Measurements from ENCODE around the gene UBAC2.
"Not testable (repeated sequence)": the region's sequence is repeated elsewhere in the genome, so short reads cannot be mapped to it uniquely, and the experiment has no call there.

The UBAC2 gene

DNA sequence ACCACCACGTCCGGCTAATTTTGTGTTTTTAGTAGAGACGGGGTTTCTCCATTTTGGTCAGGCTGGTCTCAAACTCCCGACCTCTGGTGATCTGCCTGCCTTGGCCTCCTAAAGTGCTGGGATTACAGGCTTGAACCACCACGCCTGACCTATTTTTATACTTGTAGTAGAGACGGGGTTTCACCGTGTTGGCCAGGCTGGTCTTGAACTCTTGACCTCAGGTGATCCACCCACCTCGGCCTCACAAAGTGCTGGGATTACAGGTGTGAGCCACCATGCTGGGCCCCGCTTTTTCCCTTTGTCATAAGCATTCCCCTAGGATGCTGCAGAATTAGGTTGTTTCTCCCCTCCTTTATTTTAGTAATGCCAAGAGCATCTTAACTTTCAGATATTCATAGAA lies 10.0 kb downstream of the UBAC2 start:
- not testable (repeated sequence) for H3K4me3 ChIP-seq (ENCODE audit: low read depth in 1 of 5, low read length in 5 of 5); H3K27me3 ChIP-seq (ENCODE audit: control insufficient read depth in 5 of 5, insufficient read depth in 4 of 5, low read length in 5 of 5); H3K4me1 ChIP-seq (ENCODE audit: control insufficient read depth in 5 of 5, insufficient read depth in 5 of 5, low read length in 5 of 5); H3K9ac ChIP-seq (ENCODE audit: low read length in 5 of 5); H3K27ac ChIP-seq (ENCODE audit: low read depth, low read length); H3K9me3 ChIP-seq (ENCODE audit: control insufficient read depth in 5 of 5, low read length in 5 of 5)
- H3K36me3 ChIP-seq (ENCODE audit: control insufficient read depth in 5 of 5, insufficient read depth in 5 of 5, low read length in 5 of 5) = peaks cover 0 to 12% (median 8%) of the 10 kb centered on the region in 5 donors

DNA sequence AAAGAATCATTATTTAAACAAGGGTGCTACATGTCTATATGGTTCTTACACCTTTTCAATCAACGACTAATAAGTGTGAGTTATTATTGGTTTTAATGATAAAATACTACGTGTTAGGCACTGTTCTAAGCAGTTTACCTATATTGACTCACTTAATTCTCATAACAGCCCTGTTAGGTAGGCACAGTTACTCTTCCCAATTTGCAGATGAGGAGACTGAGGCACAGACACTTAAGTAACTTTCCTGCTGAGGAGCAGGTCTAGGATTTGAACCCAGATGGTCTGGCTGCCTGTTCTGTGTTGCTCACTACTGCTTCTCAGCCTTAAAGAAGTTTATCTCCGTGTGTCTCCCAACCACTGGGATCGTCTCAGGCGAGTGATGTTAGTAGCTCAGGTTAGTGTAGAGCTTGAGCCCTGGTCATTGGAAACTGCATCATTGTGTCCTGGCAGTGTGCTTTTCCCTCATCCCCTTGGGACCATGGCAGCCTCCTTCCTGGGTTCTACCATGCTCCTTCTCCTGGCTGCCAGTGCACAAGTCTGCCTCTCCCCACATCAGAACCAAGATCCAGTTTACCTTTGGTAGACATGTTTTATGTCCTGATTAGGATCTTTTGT lies 10.9 kb downstream of the UBAC2 start:
- Histone ChIP-seq H3K9me3 (ENCODE audit: control insufficient read depth in 5 of 5, low read length in 5 of 5) (no peaks in the 10 kb centered on the region), H3K36me3 (ENCODE audit: control insufficient read depth in 5 of 5, insufficient read depth in 5 of 5, low read length in 5 of 5) (peaks cover 0 to 6% (median 2%) of the 10 kb centered on the region in 5 donors), H3K27ac (ENCODE audit: low read depth, low read length) (no peak overlapping the region), H3K4me1 (ENCODE audit: control insufficient read depth in 5 of 5, insufficient read depth in 5 of 5, low read length in 5 of 5) (peaks cover 0 to 6% (median 0%) of the 10 kb centered on the region in 5 donors), H3K9ac (ENCODE audit: low read length in 5 of 5) (no peak overlapping the region), H3K27me3 (ENCODE audit: control insufficient read depth in 5 of 5, insufficient read depth in 4 of 5, low read length in 5 of 5) (no peaks in the 10 kb centered on the region), H3K4me3 (ENCODE audit: low read depth in 1 of 5, low read length in 5 of 5) (no peak overlapping the region)

DNA sequence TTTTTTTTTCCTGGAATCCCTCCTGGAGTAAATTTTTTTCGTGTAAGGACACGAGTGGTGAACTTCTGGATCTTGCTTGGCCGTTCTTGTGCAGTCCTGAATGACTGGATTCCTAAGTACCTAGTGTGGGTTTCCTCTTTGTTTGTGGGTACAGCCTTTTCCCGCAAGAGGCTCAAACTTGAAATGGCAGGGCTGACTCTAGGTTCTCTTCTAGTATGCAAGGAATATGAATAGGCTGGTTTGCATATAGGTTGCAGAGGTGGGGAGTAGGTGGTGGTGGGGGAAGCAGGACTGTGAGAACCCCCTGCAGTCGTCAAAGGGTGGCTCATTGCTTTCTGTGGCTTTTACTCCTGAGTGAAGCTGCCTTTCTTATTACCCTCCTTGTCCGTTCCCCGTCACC lies 13.6 kb downstream of the UBAC2 start:
- Histone ChIP-seq H3K27ac (ENCODE audit: low read depth, low read length) (no peak overlapping the region), H3K9ac (ENCODE audit: low read length in 5 of 5) (no peak overlapping the region), H3K27me3 (ENCODE audit: control insufficient read depth in 5 of 5, insufficient read depth in 4 of 5, low read length in 5 of 5) (no peaks in the 10 kb centered on the region), H3K4me3 (ENCODE audit: low read depth in 1 of 5, low read length in 5 of 5) (no peak overlapping the region), H3K36me3 (ENCODE audit: control insufficient read depth in 5 of 5, insufficient read depth in 5 of 5, low read length in 5 of 5) (peaks cover 0 to 2% (median 0%) of the 10 kb centered on the region in 5 donors), H3K4me1 (ENCODE audit: control insufficient read depth in 5 of 5, insufficient read depth in 5 of 5, low read length in 5 of 5) (peaks cover 1 to 15% (median 14%) of the 10 kb centered on the region in 5 donors), H3K9me3 (ENCODE audit: control insufficient read depth in 5 of 5, low read length in 5 of 5) (no peaks in the 10 kb centered on the region)

DNA sequence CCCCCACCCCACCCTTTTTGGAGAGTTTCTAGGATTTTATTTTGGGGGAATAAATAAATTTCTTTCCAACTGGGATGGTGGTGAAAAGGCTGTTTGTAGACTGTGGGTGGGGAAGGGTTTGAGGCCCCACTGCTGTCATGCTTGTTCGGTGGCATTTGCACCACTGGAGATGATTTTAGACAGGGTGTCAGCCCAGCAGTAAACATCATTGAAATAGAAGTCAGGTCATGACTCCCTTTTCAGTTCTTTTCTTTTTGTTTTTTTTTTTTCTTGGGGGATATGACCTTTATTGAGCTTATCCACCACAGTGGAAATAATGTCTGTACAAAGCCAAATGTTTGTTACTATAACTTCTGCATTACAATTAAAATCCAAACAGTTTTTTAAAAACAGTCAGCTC lies 14.1 kb downstream of the UBAC2 start:
- no peaks in the 10 kb centered on the region for H3K9me3 ChIP-seq (ENCODE audit: control insufficient read depth in 5 of 5, low read length in 5 of 5)
- peaks cover 1 to 17% (median 14%) of the 10 kb centered on the region in 5 donors for H3K4me1 ChIP-seq (ENCODE audit: control insufficient read depth in 5 of 5, insufficient read depth in 5 of 5, low read length in 5 of 5)
- H3K4me3 ChIP-seq (ENCODE audit: low read depth in 1 of 5, low read length in 5 of 5) = no peak overlapping the region
- H3K36me3 ChIP-seq (ENCODE audit: control insufficient read depth in 5 of 5, insufficient read depth in 5 of 5, low read length in 5 of 5) = peaks cover 0 to 2% (median 0%) of the 10 kb centered on the region in 5 donors
- H3K27ac ChIP-seq (ENCODE audit: low read depth, low read length) = no peak overlapping the region
- H3K27me3 ChIP-seq (ENCODE audit: control insufficient read depth in 5 of 5, insufficient read depth in 4 of 5, low read length in 5 of 5) = no peaks in the 10 kb centered on the region
- no peak overlapping the region for H3K9ac ChIP-seq (ENCODE audit: low read length in 5 of 5)

- Histone ChIP-seq H3K27ac (ENCODE audit: low read depth, low read length) (no peak overlapping the region), H3K4me3 (ENCODE audit: low read depth in 1 of 5, low read length in 5 of 5) (peak overlapping the region in 1 of 5 donors; percentile 16), H3K27me3 (ENCODE audit: control insufficient read depth in 5 of 5, insufficient read depth in 4 of 5, low read length in 5 of 5) (no peaks in the 10 kb centered on the region), H3K36me3 (ENCODE audit: control insufficient read depth in 5 of 5, insufficient read depth in 5 of 5, low read length in 5 of 5) (peaks cover 0 to 2% (median 0%) of the 10 kb centered on the region in 5 donors), H3K4me1 (ENCODE audit: control insufficient read depth in 5 of 5, insufficient read depth in 5 of 5, low read length in 5 of 5) (peaks cover 1 to 18% (median 14%) of the 10 kb centered on the region in 5 donors), H3K9me3 (ENCODE audit: control insufficient read depth in 5 of 5, low read length in 5 of 5) (no peaks in the 10 kb centered on the region), H3K9ac (ENCODE audit: low read length in 5 of 5) (no peak overlapping the region)
These were observed 14.7 kb downstream of the UBAC2 start for GRCh38 chr13:99215184-99215830.

- Histone ChIP-seq H3K27me3 (ENCODE audit: control insufficient read depth in 5 of 5, insufficient read depth in 4 of 5, low read length in 5 of 5) (no peaks in the 10 kb centered on the region), H3K4me3 (ENCODE audit: low read depth in 1 of 5, low read length in 5 of 5) (no peak overlapping the region), H3K27ac (ENCODE audit: low read depth, low read length) (no peak overlapping the region), H3K4me1 (ENCODE audit: control insufficient read depth in 5 of 5, insufficient read depth in 5 of 5, low read length in 5 of 5) (peaks cover 1 to 30% (median 20%) of the 10 kb centered on the region in 5 donors), H3K9me3 (ENCODE audit: control insufficient read depth in 5 of 5, low read length in 5 of 5) (peaks cover 0 to 3% (median 0%) of the 10 kb centered on the region in 5 donors), H3K36me3 (ENCODE audit: control insufficient read depth in 5 of 5, insufficient read depth in 5 of 5, low read length in 5 of 5) (peaks cover 0 to 5% (median 0%) of the 10 kb centered on the region in 5 donors), H3K9ac (ENCODE audit: low read length in 5 of 5) (peak overlapping the region in 1 of 5 donors; percentile 40)
These were observed 16.9 kb downstream of the UBAC2 start for GRCh38 chr13:99217461-99218110.

DNA sequence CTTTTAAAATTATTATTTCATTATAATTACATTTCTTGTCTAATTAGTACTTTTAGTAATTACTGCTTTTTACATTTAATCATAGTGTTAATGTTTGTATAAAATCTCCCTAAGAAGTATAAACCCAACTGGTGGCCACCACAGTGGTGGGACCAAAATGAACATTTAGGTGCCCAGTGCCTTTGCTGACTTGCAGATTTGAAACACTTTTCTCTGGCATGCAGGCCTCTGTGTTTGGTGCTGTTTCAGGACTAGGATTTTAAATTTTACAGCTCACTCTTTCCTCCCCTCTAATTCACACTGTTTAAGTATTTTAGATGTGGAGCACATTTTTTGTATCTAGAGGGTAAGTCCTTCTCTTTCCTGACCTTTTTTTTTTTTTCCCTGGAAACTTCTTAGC lies 17.5 kb downstream of the UBAC2 start:
- Histone ChIP-seq H3K27ac (ENCODE audit: low read depth, low read length) (no peak overlapping the region), H3K27me3 (ENCODE audit: control insufficient read depth in 5 of 5, insufficient read depth in 4 of 5, low read length in 5 of 5) (no peaks in the 10 kb centered on the region), H3K9ac (ENCODE audit: low read length in 5 of 5) (peak overlapping the region in 3 of 5 donors; percentile 16 to 63 (median 40)), H3K4me3 (ENCODE audit: low read depth in 1 of 5, low read length in 5 of 5) (no peak overlapping the region), H3K36me3 (ENCODE audit: control insufficient read depth in 5 of 5, insufficient read depth in 5 of 5, low read length in 5 of 5) (peaks cover 0 to 5% (median 0%) of the 10 kb centered on the region in 5 donors), H3K4me1 (ENCODE audit: control insufficient read depth in 5 of 5, insufficient read depth in 5 of 5, low read length in 5 of 5) (peaks cover 1 to 30% (median 20%) of the 10 kb centered on the region in 5 donors), H3K9me3 (ENCODE audit: control insufficient read depth in 5 of 5, low read length in 5 of 5) (peaks cover 0 to 3% (median 0%) of the 10 kb centered on the region in 5 donors)

DNA sequence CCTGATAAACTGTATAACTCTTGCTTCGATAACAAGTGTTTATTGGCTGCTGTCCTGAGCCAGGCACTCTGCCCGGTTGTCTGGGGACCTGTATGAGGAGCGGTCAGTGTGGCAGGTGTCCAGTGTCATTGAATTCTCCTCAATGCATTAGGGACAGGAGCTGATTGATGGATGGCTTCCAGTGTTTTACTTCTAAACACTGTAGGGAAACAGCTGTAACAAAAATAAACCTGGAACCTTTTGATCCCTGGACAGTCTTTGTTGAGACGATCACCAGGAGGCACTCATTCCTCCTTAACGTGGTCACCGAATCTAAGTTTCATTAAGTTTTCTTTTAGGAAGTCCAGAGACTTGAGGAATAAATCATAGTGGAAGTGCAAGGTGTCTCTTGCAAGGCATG lies 17.9 kb downstream of the UBAC2 start:
- Histone ChIP-seq H3K27me3 (ENCODE audit: control insufficient read depth in 5 of 5, insufficient read depth in 4 of 5, low read length in 5 of 5) (no peaks in the 10 kb centered on the region), H3K4me3 (ENCODE audit: low read depth in 1 of 5, low read length in 5 of 5) (no peak overlapping the region), H3K9ac (ENCODE audit: low read length in 5 of 5) (peak overlapping the region in 3 of 5 donors; percentile 16 to 63 (median 40)), H3K9me3 (ENCODE audit: control insufficient read depth in 5 of 5, low read length in 5 of 5) (peaks cover 0 to 3% (median 0%) of the 10 kb centered on the region in 5 donors), H3K27ac (ENCODE audit: low read depth, low read length) (no peak overlapping the region), H3K4me1 (ENCODE audit: control insufficient read depth in 5 of 5, insufficient read depth in 5 of 5, low read length in 5 of 5) (peaks cover 1 to 32% (median 22%) of the 10 kb centered on the region in 5 donors), H3K36me3 (ENCODE audit: control insufficient read depth in 5 of 5, insufficient read depth in 5 of 5, low read length in 5 of 5) (peaks cover 0 to 5% (median 0%) of the 10 kb centered on the region in 5 donors)

- H3K27ac ChIP-seq (ENCODE audit: low read depth, low read length) = no peak overlapping the region
- H3K4me3 ChIP-seq (ENCODE audit: low read depth in 1 of 5, low read length in 5 of 5) = no peak overlapping the region
- peaks cover 4 to 37% (median 26%) of the 10 kb centered on the region in 5 donors for H3K4me1 ChIP-seq (ENCODE audit: control insufficient read depth in 5 of 5, insufficient read depth in 5 of 5, low read length in 5 of 5)
- H3K9ac ChIP-seq (ENCODE audit: low read length in 5 of 5) = no peak overlapping the region
- peaks cover 0 to 5% (median 0%) of the 10 kb centered on the region in 5 donors for H3K36me3 ChIP-seq (ENCODE audit: control insufficient read depth in 5 of 5, insufficient read depth in 5 of 5, low read length in 5 of 5)
- H3K9me3 ChIP-seq (ENCODE audit: control insufficient read depth in 5 of 5, low read length in 5 of 5) = peaks cover 0 to 3% (median 0%) of the 10 kb centered on the region in 5 donors
- no peaks in the 10 kb centered on the region for H3K27me3 ChIP-seq (ENCODE audit: control insufficient read depth in 5 of 5, insufficient read depth in 4 of 5, low read length in 5 of 5)
These were observed 18.3 kb downstream of the UBAC2 start for GRCh38 chr13:99218969-99219368.
